Hematopoietic multipotent progenitor cell (in vitro differentiated cells): Measurements from ENCODE around the gene ZNF80. TPM values are rescaled to one million over a fixed set of nuclear protein-coding genes. Genes with fewer than 3 reads are reported as not detected.

Source experiments
- DNase-seq, 3 donors: peaks; one replicate each; pipeline ENCODE4 v3.0.0-alpha.2; 2011 to 2015; ENCODE audit warnings: low read depth in 2 of 3, low spot score in 2 of 3
- total RNA-seq: library from RNA; depleted of rRNA; stranded (reverse); fragments of >200 nt; gene quantifications from one replicate; pipeline ENCODE4 v1.2.3, GENCODE V29; 2012

The ZNF80 gene
- total RNA-seq, 1 donor, result not detected

DNA sequence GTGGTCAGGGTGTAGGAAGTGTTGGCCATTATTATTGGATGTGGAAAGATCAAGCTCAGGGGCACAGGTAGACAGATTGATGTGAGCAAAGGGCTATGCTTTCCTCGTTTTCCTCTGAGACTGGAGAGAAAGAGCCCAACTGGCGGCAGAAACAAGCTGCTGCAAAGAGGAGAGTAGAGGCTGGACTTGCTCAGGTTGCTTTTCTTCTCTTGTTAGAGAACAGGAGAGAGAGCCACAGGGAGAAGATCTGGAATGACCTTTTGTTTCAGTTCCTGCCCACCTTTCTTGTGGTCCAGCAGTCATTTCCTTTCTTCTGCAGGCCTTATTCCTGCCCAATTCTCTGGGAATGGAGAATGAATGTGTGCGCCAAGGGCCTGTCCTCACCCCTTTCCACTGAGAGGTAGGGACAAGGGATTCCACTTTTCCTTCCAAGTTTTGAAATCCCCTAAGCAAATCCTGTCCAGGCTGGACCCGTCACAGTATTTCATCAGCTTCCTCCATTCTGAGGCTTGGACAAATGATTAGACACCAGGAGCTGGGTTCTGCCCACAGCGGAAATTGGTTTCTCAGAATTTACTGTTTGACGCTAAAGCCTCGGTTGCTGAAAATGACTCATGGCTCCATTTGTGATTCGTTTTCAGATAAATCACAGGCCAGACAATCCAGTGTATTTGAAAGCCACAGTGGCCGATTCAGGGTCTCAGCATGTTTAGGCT, 16.1 kb downstream of the ZNF80 start:
- DNase-seq, result peak in 1 of 3 donors; percentile 29

DNA sequence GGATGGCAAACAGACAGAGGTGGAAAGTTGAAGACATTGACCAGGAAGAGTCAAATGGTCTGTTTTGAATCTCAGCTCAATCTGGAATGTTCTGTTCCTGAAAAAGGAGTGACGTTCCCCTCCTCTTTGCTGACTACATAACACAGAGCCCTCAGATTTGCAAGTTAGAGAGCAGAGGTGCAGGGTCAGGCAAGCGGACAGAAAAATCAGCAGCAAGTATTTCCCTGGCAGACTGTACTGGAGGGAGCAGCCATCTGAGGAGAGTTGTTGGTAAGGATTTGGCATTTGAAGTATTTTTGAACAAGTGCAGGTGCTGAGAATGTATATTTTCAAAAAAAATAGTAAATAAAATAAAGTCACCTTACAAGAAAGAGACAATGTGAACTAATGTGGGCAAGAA, 17.6 kb downstream of the ZNF80 start:
- no peak for DNase-seq

DNA sequence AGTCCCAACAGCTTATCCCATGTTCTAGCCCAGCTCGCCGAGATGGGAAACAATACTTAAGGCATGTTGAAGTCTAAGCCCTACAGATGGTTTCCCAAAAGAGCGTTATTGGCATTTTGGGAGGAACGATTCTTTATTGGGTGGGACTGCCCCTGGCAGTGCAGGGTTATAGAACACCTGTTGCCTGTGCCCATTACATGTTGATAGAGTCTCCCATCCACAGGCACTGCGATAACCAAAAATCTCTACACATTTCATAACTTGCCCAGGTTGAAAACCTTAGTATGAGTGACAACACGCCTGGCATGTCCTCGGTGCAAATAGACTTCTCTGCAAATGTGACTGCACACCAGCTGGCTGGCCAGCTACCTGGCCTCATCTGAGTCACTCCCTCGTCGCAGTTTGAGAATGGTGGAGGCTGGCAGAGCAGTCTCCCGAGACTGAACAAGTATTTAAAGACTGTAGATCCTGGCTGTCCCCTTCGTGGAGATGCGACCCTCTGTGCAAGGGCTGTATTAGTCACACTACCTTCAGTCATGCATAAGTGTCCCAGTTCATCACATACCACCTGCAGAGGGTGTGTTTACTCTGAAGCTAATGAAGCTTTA, 18.7 kb downstream of the ZNF80 start:
- DNase-seq, result no peak

DNA sequence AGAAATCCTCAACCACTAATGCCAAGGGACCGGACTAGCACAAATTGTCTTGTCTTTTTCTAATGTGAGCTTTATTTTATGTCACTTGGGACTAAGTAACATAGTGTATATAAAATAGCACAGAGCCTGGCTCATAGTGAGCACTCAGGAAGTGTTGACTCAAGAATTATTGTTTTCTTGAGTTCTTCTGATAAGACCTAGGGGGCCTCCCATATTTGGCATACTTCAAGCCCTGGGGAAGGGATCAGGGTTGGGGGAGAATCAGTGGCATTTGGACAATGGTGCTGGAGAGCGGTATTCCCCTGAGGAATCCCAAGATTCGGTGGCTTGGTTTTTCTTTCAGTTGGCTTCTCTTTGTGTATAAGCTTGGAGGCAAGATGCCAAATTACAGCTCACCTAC, 19.4 kb downstream of the ZNF80 start:
- no peak for DNase-seq

- DNase-seq, result no peak
These were observed 20.1 kb downstream of the ZNF80 start for GRCh38 chr3:114217266-114217665.

DNA sequence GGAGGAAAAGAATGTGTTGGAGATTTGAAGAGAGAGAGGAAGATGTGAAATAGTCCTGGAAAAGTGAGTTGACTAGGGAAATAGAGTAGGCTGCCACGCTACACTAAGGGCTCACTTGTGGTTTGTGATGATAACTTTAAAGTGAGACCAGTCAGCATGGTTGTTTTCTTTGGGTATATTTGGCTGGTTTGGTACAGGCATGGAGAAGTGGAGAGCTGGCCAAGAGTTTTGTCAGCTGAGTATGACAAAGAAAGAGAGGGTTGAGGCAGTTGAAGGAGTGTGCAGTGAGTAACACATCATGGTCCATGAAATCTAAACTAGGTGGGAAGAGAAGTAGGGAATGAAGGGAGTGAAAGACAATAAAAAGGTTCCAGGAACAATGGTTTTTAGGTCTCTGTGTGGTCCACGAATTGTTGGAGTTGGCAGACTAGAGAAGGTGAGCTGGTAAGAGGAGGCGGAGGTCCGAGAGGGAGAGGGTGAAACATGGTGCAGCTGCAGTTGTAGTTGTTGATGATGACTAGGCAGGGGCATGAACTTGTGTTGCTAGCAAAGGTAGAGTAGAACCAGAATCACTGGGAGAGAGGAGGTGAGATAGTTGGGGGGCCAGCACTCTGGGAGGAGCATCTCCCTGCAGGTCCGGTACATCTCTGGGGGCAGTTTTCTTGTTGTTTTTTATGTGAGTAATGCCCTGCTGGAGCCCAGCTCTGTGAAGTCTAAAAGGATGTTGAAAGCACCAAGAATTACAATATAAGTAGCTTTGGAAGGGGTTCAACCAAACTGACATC, 21.0 kb downstream of the ZNF80 start:
- DNase-seq, result no peak

DNA sequence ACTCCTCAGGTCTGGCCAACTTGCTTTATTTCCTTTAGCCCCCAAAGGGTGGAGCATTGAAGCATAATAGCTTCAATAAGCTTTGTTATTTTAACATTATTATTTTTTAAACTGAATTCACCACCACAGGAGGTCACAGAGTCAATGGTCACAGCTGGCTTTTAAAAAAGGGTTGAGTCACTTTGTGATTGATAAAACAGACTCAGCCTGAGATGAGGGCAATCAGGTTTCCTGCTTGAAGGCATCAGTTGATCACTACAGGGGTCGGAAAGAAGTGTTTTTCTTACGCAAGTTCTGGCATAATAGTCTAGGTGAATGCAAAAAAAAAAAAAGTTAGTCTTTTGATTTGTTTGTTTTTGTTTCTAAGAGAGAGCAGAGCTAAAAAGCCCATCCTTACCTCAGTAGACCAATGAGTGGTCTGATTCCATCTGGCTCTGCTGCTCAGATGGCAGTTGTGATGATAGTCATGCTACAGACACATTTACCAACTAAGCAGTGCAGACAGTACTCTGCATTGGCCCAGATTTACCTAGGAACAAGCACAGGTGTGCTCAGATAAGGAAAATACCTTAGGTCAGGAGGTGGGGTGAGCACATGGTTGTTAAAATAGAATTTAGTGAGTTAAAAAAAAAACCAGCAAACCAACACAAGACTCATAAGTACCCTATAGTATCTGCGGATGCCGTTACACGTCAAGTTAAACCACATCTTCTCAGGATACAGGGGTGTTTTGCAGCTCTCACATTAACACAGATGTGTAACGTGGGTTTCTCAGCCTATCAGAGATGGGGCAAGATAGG, 22.6 kb downstream of the ZNF80 start:
- peak in 1 of 3 donors; percentile 54 for DNase-seq

GRCh38 chr3:114213627-114214541, 23.5 kb downstream of the ZNF80 start:
- DNase-seq, result peak; percentile 50 to 77 (median 57)

GRCh38 chr3:114213292-114213626, 24.1 kb downstream of the ZNF80 start:
- DNase-seq, result no peak

- DNase-seq, result no peak
These were observed 24.7 kb downstream of the ZNF80 start for GRCh38 chr3:114212646-114213045.

- no peak for DNase-seq
These were observed 29.6 kb downstream of the ZNF80 start for GRCh38 chr3:114207768-114208167.

GRCh38 chr3:114206342-114206741, 31.0 kb downstream of the ZNF80 start:
- no peak for DNase-seq

DNA sequence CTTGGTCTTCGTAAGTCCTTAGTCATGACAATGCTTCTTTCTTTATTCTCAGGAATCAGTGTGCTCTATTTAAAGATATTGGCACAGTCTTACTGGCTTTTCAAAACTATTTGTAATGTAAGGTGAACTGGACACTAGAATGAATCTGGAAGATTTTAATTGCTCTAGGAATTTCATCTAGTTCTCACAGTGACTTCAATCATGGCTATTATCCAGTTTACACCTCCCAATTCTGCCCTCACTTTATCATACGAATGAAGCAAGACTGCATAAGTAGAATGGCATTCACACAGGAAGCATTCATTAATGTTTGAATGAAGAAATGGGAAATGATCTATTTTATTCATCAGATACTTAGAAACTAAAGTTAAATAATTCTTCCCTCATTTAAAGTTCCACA, 31.8 kb downstream of the ZNF80 start:
- DNase-seq, result no peak

DNA sequence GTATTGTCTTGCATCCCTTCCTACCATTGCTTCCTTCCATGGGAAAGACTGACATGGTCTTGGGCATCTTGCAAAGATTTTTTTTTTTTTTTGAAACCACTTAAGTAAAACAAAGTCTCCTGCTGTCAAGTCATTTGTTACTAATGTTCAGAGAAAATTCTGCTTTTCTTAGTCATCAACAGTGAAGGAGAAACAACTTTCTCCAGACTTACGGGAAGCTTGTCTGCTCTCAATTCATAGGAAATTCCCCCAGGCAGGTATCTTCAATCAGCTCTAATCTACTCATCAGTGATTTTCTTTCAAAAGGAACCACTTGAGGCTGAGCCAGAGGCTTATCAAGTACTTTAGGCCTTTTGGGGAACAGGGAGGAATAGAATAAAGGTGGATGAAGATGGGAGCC, 42.6 kb downstream of the ZNF80 start:
- no peak for DNase-seq

DNA sequence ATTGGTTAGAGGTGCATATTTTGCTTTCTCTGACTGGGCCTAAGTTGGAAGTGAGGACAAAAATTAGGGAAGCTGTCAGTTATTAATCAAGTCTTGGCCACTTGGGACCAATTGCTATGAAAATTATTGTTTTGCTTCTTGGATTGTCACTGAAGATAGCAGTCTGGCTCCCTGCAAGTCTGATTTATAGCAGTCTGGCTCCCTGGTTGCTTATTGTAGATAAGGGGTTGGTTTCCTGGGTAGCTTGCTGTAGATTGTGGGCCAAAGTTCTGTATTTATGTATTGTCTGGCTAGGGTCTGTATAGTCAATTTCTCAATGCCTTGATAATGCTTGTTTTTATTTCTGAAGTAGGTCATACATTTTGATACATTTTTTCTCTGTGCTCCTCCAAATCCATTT, 45.2 kb downstream of the ZNF80 start:
- no peak for DNase-seq

- no peak for DNase-seq
These were observed 50.9 kb downstream of the ZNF80 start for GRCh38 chr3:114186501-114186900.
